Stimulated activated CD8-positive, alpha-beta memory T cell treated with anti-CD3 and anti-CD28 coated beads, Interleukin-12 subunit alpha, Interleukin-12 subunit beta, amount 100 ng/mL, for 4 hours (primary cell): ENCODE results near the gene ITSN2.

Experiments used
- DNase-seq: peaks from one replicate; pipeline ENCODE4 v3.0.0-alpha.2; 2020; ENCODE audit warnings: low read depth

ITSN2 gene

GRCh38 chr2:24176326-24176725 lies 184.0 kb downstream of the ITSN2 start:
- DNase-seq, result no peak

- no peak for DNase-seq
Measured at GRCh38 chr2:24175631-24176187, 184.6 kb downstream of the ITSN2 start.

GRCh38 chr2:24174851-24175277 lies 185.5 kb downstream of the ITSN2 start, which contains the start of gene FAM228A:
TSS of gene FAM228A (plus strand) at chr2:24175053. CDS start at chr2:24175481, 428 bp downstream.
- no peak for DNase-seq

GRCh38 chr2:24169023-24169422 lies 191.3 kb downstream of the ITSN2 start:
- no peak for DNase-seq

GRCh38 chr2:24164416-24164973 lies 195.8 kb downstream of the ITSN2 start:
- no peak for DNase-seq

GRCh38 chr2:24163601-24164000 lies 196.7 kb downstream of the ITSN2 start:
- DNase-seq, result no peak

GRCh38 chr2:24163186-24163585 lies 197.2 kb downstream of the ITSN2 start:
- DNase-seq, result no peak

GRCh38 chr2:24162494-24162893 lies 197.8 kb downstream of the ITSN2 start:
- DNase-seq, result no peak

GRCh38 chr2:24160761-24161160 lies 199.6 kb downstream of the ITSN2 start:
- no peak for DNase-seq

GRCh38 chr2:24159708-24160107 lies 200.6 kb downstream of the ITSN2 start:
- DNase-seq, result no peak

- DNase-seq, result no peak
Measured at GRCh38 chr2:24158131-24158530, 202.2 kb downstream of the ITSN2 start.

GRCh38 chr2:24153478-24153877 lies 206.9 kb downstream of the ITSN2 start:
- DNase-seq, result no peak
